ENCODE data around the gene BATF.

BATF gene

DNA sequence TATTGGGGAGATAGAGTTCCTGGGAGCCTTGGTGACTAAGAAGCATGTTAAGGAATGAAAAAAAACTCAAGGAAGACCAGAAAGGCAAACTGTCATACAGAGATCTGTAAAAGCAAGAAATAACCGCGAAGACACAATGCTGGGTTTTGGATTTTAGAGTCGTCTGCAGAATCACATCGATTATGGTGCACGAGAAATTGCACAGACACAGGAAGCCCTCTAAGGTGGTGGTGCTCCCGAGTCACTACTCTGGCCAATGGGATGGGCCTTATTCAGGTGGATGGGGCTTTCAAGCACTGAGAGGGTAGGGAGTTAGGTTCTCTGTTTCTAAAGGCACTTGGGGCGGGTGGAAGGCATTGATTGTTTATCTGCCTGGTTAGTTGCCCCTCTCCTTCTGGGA, 45.9 kb downstream of the BATF start:
- no peaks in the 10 kb centered on the region for H3K4me1 ChIP-seq (ENCODE audit: insufficient read depth, low read length)
- H3K36me3 ChIP-seq (ENCODE audit: insufficient read depth, low read length) = no peaks in the 10 kb centered on the region
- no peak overlapping the region for H3K9ac ChIP-seq (ENCODE audit: low read length)
- H3K27me3 ChIP-seq (ENCODE audit: control insufficient read depth in 1 of 2, insufficient read depth in 2 of 2, low read length in 2 of 2) = peaks cover 0 to 4% of the 10 kb centered on the region in 2 donors
- H3K4me3 ChIP-seq (ENCODE audit: low read depth in 1 of 2, low read length in 2 of 2) = no peak overlapping the region
- no peaks in the 10 kb centered on the region for H3K9me3 ChIP-seq (ENCODE audit: low read length)
- no peak overlapping the region for H3K27ac ChIP-seq (ENCODE audit: low read depth, low read length)

DNA sequence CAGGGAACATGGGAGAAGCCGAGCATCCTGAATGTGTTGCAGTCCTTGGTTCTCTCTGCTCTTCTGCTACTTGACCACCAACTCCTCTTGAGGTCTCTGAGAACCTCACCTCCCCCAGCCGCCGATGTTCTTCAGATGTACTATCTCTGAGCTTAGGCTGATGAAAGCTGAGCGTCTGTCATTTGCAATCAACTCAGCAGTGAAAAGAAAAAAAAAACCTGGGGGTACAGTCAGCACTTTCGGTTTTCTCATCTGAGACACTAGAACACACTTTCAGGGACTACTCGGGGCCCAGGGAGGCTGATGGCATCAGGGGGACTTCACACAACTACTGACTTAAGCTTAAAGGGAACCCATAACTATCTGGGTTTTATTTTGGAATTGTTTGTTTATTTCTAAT, 46.5 kb downstream of the BATF start:
- no peak overlapping the region for H3K9ac ChIP-seq (ENCODE audit: low read length)
- peaks cover 0 to 4% of the 10 kb centered on the region in 2 donors for H3K27me3 ChIP-seq (ENCODE audit: control insufficient read depth in 1 of 2, insufficient read depth in 2 of 2, low read length in 2 of 2)
- H3K9me3 ChIP-seq (ENCODE audit: low read length) = no peaks in the 10 kb centered on the region
- no peaks in the 10 kb centered on the region for H3K4me1 ChIP-seq (ENCODE audit: insufficient read depth, low read length)
- H3K36me3 ChIP-seq (ENCODE audit: insufficient read depth, low read length) = no peaks in the 10 kb centered on the region
- no peak overlapping the region for H3K27ac ChIP-seq (ENCODE audit: low read depth, low read length)
- no peak overlapping the region for H3K4me3 ChIP-seq (ENCODE audit: low read depth in 1 of 2, low read length in 2 of 2)

DNA sequence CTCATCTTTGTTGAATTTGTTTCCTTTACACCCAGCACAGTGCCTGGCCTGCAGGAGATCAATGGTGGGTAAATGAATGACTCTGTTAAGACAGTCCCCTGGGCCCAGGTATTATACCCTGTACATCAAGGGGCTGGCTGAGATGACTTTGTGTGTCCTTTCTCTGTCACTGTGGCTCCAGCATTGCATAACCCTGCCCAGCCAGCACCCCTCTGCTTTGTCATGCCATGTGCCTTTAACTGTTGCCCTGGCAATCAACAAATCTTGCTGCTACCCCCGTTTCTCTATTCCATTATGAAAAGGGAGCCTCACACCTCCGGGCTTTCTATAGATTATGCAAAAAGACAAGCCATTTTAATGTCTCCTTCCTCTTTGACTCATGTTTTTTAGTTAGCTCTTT, 48.5 kb downstream of the BATF start:
- Histone ChIP-seq H3K36me3 (ENCODE audit: insufficient read depth, low read length) (no peaks in the 10 kb centered on the region), H3K9ac (ENCODE audit: low read length) (no peak overlapping the region), H3K27me3 (ENCODE audit: control insufficient read depth in 1 of 2, insufficient read depth in 2 of 2, low read length in 2 of 2) (peaks cover 0 to 4% of the 10 kb centered on the region in 2 donors), H3K27ac (ENCODE audit: low read depth, low read length) (no peak overlapping the region), H3K4me1 (ENCODE audit: insufficient read depth, low read length) (no peaks in the 10 kb centered on the region), H3K4me3 (ENCODE audit: low read depth in 1 of 2, low read length in 2 of 2) (no peak overlapping the region), H3K9me3 (ENCODE audit: low read length) (no peaks in the 10 kb centered on the region)

DNA sequence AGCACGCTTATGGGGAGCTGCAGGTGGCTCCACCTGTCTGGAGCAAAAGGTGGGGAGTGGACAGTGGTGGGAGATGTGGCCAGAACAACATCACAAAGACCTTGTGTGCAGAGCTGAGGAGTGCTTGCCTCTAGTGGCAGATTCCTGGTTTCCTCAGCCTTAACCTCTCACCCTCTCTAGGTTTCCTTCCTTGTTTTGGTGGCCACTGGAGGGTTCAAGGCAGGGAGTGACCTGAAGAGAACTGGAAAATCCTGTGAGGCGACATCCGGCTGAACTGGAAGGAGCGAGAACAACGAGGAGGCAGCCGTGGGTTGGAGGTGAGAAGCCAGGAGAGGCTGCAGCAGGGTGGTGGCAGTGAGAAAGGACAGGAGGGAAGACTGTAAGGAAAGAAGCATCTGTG, 49.8 kb downstream of the BATF start:
- Histone ChIP-seq H3K27me3 (ENCODE audit: control insufficient read depth in 1 of 2, insufficient read depth in 2 of 2, low read length in 2 of 2) (peaks cover 0 to 4% of the 10 kb centered on the region in 2 donors), H3K4me3 (ENCODE audit: low read depth in 1 of 2, low read length in 2 of 2) (no peak overlapping the region), H3K4me1 (ENCODE audit: insufficient read depth, low read length) (no peaks in the 10 kb centered on the region), H3K27ac (ENCODE audit: low read depth, low read length) (no peak overlapping the region), H3K9me3 (ENCODE audit: low read length) (no peaks in the 10 kb centered on the region), H3K9ac (ENCODE audit: low read length) (no peak overlapping the region), H3K36me3 (ENCODE audit: insufficient read depth, low read length) (no peaks in the 10 kb centered on the region)

DNA sequence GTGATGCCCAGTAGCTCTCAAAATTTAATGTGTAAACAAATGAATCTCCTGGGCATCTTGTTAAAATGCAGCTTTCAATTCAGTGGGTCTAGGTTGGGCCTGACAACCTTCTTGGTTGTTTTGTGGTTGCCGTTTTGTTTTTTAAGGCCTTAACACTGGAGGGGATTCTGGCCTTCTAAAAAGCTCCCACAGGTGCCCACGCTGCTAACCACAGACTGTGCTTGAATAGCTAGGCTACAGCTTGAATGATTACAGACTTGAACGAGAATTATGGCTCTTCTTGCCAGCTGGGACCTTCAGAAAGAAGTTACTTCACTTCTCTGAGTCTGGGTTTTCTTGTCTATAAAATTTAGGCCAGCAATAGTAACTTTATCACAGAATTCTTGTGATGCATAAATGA, 54.8 kb downstream of the BATF start:
- Histone ChIP-seq H3K9me3 (ENCODE audit: low read length) (no peaks in the 10 kb centered on the region), H3K9ac (ENCODE audit: low read length) (no peak overlapping the region), H3K27me3 (ENCODE audit: control insufficient read depth in 1 of 2, insufficient read depth in 2 of 2, low read length in 2 of 2) (no peaks in the 10 kb centered on the region), H3K4me3 (ENCODE audit: low read depth in 1 of 2, low read length in 2 of 2) (no peak overlapping the region), H3K4me1 (ENCODE audit: insufficient read depth, low read length) (peaks cover 18% of the 10 kb centered on the region), H3K27ac (ENCODE audit: low read depth, low read length) (no peak overlapping the region), H3K36me3 (ENCODE audit: insufficient read depth, low read length) (no peaks in the 10 kb centered on the region)

DNA sequence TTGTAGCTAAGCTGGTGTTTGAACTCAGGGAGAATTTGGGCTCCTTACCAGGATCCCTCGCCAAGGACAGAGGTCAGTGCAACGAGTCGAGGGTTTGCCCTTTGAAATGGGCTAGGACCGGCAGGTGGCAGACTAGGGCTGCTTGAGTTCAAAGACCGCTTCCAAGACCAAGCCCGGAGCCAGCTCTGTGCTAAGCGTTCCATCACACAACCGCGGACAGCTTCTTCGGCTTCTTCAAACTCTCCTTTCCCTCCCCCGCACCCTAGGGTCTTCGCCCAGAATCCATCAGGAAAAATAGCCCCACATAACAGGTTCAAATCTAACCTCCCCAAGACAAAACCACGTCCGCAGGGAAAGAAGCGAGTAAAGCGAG, 55.4 kb downstream of the BATF start:
- Histone ChIP-seq H3K27ac (ENCODE audit: low read depth, low read length) (peak overlapping the region; percentile 73), H3K4me3 (ENCODE audit: low read depth in 1 of 2, low read length in 2 of 2) (peak overlapping the region; percentile 74 to 84)

DNA sequence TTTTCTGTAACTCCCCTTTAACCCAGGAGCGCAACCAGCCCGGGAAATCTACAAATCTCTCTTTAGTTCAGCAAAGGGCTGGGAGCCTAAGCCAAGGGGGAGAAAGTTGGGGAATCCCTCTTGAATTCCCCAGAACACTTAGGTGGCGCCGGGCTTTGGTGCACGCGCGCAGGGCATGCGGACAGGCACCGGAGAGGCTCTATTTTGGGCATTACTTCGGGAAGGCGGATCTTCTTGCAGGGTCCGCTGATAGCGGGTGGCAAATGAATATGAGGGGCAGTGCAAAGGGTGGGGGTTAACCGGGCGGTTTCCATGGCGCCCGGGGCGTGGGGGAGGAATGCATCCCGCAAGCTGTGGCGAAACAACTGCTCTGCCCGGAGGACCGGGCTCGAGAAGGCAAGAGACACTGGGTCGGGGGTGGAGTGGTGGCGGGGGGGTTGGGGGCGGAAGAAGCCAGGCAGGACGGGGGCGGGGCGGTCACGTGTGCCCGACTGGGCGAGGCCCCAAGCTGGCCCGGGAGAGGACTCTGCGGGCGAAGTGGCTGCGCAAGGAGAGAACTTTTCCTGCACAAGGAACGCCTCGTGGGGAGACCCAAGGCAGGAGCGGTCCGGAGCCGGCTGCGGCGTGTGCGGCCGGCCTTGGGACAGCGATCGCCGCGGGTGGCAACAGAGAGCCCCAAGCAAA, 56.0 kb downstream of the BATF start, which contains the start of gene FLVCR2:
Gene FLVCR2, plus strand, starts transcription at position 519 of the 684 bp plus-strand sequence. CDS start 353 bp downstream, outside the sequence.
- Histone ChIP-seq H3K4me1 (ENCODE audit: insufficient read depth, low read length) (peaks cover 18% of the 10 kb centered on the region), H3K36me3 (ENCODE audit: insufficient read depth, low read length) (no peaks in the 10 kb centered on the region), H3K27me3 (ENCODE audit: control insufficient read depth in 1 of 2, insufficient read depth in 2 of 2, low read length in 2 of 2) (no peaks in the 10 kb centered on the region), H3K9me3 (ENCODE audit: low read length) (no peaks in the 10 kb centered on the region), H3K4me3 (ENCODE audit: low read depth in 1 of 2, low read length in 2 of 2) (peak within 1 kb of the TSS; percentile 74 to 84), H3K27ac (ENCODE audit: low read depth, low read length) (peak within 1 kb of the TSS; percentile 73), H3K9ac (ENCODE audit: low read length) (peak within 1 kb of the TSS; percentile 33)

More for the DNA sequence above, 55.4 kb downstream of the BATF start:
- Histone ChIP-seq H3K9me3 (ENCODE audit: low read length) (no peaks in the 10 kb centered on the region), H3K4me1 (ENCODE audit: insufficient read depth, low read length) (peaks cover 18% of the 10 kb centered on the region), H3K9ac (ENCODE audit: low read length) (no peak overlapping the region), H3K36me3 (ENCODE audit: insufficient read depth, low read length) (no peaks in the 10 kb centered on the region), H3K27me3 (ENCODE audit: control insufficient read depth in 1 of 2, insufficient read depth in 2 of 2, low read length in 2 of 2) (no peaks in the 10 kb centered on the region)

DNA sequence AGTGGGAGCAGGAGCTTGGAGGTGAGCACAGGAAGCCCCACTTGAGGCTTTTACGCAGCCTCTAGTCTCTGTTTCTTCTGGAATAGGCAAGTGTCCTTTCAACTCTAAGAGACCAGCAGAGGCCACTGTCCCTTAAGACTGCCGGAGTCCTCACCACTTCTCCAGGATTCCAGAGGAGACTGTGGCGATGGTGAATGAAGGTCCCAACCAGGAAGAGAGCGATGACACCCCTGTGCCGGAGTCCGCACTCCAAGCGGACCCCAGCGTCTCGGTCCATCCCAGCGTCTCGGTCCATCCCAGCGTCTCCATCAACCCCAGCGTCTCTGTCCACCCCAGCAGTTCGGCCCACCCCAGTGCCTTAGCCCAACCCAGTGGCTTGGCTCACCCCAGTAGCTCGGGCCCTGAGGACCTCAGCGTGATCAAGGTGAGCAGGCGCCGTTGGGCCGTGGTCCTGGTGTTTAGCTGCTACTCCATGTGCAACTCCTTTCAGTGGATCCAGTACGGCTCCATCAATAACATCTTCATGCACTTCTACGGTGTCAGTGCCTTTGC, 56.6 kb downstream of the BATF start:
- no peaks in the 10 kb centered on the region for H3K27me3 ChIP-seq (ENCODE audit: control insufficient read depth in 1 of 2, insufficient read depth in 2 of 2, low read length in 2 of 2)
- no peaks in the 10 kb centered on the region for H3K36me3 ChIP-seq (ENCODE audit: insufficient read depth, low read length)
- H3K27ac ChIP-seq (ENCODE audit: low read depth, low read length) = peak overlapping the region; percentile 73
- H3K4me1 ChIP-seq (ENCODE audit: insufficient read depth, low read length) = peaks cover 18% of the 10 kb centered on the region
- no peaks in the 10 kb centered on the region for H3K9me3 ChIP-seq (ENCODE audit: low read length)
- H3K4me3 ChIP-seq (ENCODE audit: low read depth in 1 of 2, low read length in 2 of 2) = peak overlapping the region; percentile 74 to 84
- peak overlapping the region; percentile 33 for H3K9ac ChIP-seq (ENCODE audit: low read length)

DNA sequence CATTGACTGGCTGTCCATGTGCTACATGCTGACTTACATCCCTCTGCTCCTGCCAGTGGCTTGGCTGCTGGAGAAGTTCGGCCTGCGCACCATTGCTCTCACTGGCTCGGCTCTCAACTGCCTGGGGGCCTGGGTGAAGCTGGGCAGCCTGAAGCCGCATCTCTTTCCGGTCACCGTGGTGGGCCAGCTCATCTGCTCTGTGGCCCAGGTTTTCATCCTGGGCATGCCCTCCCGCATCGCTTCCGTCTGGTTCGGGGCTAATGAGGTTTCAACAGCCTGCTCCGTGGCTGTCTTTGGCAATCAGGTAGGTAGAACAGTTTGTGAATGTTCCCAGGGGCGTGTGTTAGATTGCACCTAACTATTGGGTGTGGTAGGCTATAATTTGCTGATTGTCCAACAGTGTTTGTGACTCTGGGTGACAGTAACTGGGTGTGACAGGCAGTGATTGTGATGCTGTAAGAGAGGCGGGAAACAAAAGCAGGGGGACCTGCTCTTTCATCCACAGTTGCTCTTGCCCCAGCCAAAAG, 57.1 kb downstream of the BATF start:
- Histone ChIP-seq H3K27me3 (ENCODE audit: control insufficient read depth in 1 of 2, insufficient read depth in 2 of 2, low read length in 2 of 2) (no peaks in the 10 kb centered on the region), H3K9ac (ENCODE audit: low read length) (no peak overlapping the region), H3K36me3 (ENCODE audit: insufficient read depth, low read length) (no peaks in the 10 kb centered on the region), H3K9me3 (ENCODE audit: low read length) (no peaks in the 10 kb centered on the region), H3K4me3 (ENCODE audit: low read depth in 1 of 2, low read length in 2 of 2) (peak overlapping the region; percentile 74 to 84), H3K27ac (ENCODE audit: low read depth, low read length) (no peak overlapping the region), H3K4me1 (ENCODE audit: insufficient read depth, low read length) (peaks cover 18% of the 10 kb centered on the region)

DNA sequence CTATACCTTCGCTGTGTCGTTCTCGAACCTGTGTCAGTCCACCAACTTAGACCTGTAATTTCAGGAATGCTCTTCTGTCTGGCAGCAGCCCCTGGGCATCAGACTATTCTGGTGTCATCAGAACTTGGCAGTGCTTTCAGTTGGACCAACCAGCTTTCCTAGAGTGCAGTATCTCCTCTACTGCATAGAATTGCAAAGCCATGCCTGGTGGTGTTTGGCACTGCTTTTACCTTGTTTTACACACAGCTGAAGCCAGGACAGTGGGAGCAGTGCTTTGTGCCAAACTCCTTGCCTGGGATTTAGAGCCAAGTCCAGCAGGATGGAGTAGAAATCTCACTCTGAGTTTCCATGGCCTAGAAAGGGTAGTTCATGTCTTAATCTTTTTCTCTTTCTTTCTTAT, 57.6 kb downstream of the BATF start:
- H3K27ac ChIP-seq (ENCODE audit: low read depth, low read length) = no peak overlapping the region
- H3K36me3 ChIP-seq (ENCODE audit: insufficient read depth, low read length) = no peaks in the 10 kb centered on the region
- peak overlapping the region; percentile 74 to 84 for H3K4me3 ChIP-seq (ENCODE audit: low read depth in 1 of 2, low read length in 2 of 2)
- no peaks in the 10 kb centered on the region for H3K9me3 ChIP-seq (ENCODE audit: low read length)
- no peak overlapping the region for H3K9ac ChIP-seq (ENCODE audit: low read length)
- H3K4me1 ChIP-seq (ENCODE audit: insufficient read depth, low read length) = peaks cover 18% of the 10 kb centered on the region
- no peaks in the 10 kb centered on the region for H3K27me3 ChIP-seq (ENCODE audit: control insufficient read depth in 1 of 2, insufficient read depth in 2 of 2, low read length in 2 of 2)

DNA sequence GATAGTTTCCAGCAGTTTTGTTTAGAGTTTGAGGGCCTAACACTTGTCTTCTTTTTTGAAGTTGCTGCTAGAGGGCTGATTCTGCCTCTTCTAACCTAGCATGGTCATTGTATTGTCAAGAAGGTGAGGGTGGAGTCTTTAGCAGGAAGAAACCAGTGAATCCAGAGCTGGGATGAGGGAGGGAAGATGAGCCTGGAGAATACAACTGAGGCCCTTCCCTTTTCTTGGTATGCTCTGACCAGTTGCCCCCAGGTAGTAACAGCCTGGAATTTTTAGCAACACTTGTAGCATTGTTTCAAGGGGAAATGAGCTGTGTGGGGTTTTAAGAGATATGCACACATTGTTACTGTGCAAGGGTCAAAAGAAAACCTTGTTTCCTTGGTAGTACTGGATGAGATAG, 65.1 kb downstream of the BATF start:
- Histone ChIP-seq H3K27me3 (ENCODE audit: control insufficient read depth in 1 of 2, insufficient read depth in 2 of 2, low read length in 2 of 2) (no peaks in the 10 kb centered on the region), H3K36me3 (ENCODE audit: insufficient read depth, low read length) (no peaks in the 10 kb centered on the region), H3K4me1 (ENCODE audit: insufficient read depth, low read length) (no peaks in the 10 kb centered on the region), H3K9me3 (ENCODE audit: low read length) (no peaks in the 10 kb centered on the region), H3K9ac (ENCODE audit: low read length) (no peak overlapping the region), H3K27ac (ENCODE audit: low read depth, low read length) (no peak overlapping the region), H3K4me3 (ENCODE audit: low read depth in 1 of 2, low read length in 2 of 2) (no peak overlapping the region)

DNA sequence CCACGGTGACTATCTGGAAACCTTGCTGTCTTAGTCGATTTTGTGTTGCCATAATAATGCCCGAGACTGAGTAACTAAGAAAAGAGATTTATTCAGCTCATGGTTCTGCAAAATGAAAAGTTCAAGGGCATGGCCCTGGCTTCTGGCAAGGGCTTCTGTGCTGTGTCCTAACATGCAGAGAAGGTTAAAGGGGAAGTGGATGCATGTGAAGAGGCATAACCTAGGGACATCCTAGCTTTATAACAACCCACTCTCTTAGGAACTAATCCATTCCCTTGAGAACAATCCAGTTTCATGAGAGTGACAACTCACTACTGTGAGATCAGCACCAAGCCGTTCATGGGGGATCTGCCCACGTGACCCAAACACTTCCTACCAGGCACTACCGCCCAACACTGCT, 67.7 kb downstream of the BATF start:
- H3K9ac ChIP-seq (ENCODE audit: low read length) = no peak overlapping the region
- no peak overlapping the region for H3K4me3 ChIP-seq (ENCODE audit: low read depth in 1 of 2, low read length in 2 of 2)

More for the DNA sequence above, 67.7 kb downstream of the BATF start:
- Histone ChIP-seq H3K4me1 (ENCODE audit: insufficient read depth, low read length) (no peaks in the 10 kb centered on the region), H3K9me3 (ENCODE audit: low read length) (no peaks in the 10 kb centered on the region), H3K27ac (ENCODE audit: low read depth, low read length) (no peak overlapping the region), H3K27me3 (ENCODE audit: control insufficient read depth in 1 of 2, insufficient read depth in 2 of 2, low read length in 2 of 2) (no peaks in the 10 kb centered on the region), H3K36me3 (ENCODE audit: insufficient read depth, low read length) (no peaks in the 10 kb centered on the region)

All from muscle layer of colon (tissue), 2 donors.